NCI-H1092 treated with DMSO at 0.1 percent for 48 hours (cell line): ENCODE data around the gene MYZAP.
A peak's percentile ranks its signal among the peaks of the same experiment; 100 is the strongest.

ENCODE experiments used
- DNase-seq: peaks from one replicate; lab custom pipeline; 2025; lab: John Stamatoyannopoulos, UW

MYZAP gene

GRCh38 chr15:57662091-57662744, 70.5 kb downstream of the MYZAP start:
- no peak for DNase-seq

- no peak for DNase-seq
Measured at GRCh38 chr15:57662802-57663201, 71.1 kb downstream of the MYZAP start.

GRCh38 chr15:57663262-57663661, 71.6 kb downstream of the MYZAP start:
- DNase-seq, result no peak

GRCh38 chr15:57665194-57665593, 73.5 kb downstream of the MYZAP start:
- DNase-seq, result no peak

GRCh38 chr15:57665939-57666338, 74.2 kb downstream of the MYZAP start:
- no peak for DNase-seq

GRCh38 chr15:57667171-57667849, 75.6 kb downstream of the MYZAP start:
- DNase-seq, result peak; percentile 21

- DNase-seq, result no peak
Measured at GRCh38 chr15:57668016-57668415, 76.3 kb downstream of the MYZAP start.

- DNase-seq, result no peak
Measured at GRCh38 chr15:57671636-57672035, 79.9 kb downstream of the MYZAP start.

- no peak for DNase-seq
Measured at GRCh38 chr15:57675481-57676181, 83.9 kb downstream of the MYZAP start.

- no peak for DNase-seq
Measured at GRCh38 chr15:57676585-57676984, 84.9 kb downstream of the MYZAP start.

GRCh38 chr15:57677204-57677603, 85.5 kb downstream of the MYZAP start:
- no peak for DNase-seq

GRCh38 chr15:57680021-57680420, 88.3 kb downstream of the MYZAP start:
- no peak for DNase-seq

- no peak for DNase-seq
Measured at GRCh38 chr15:57681011-57681410, 89.3 kb downstream of the MYZAP start.

GRCh38 chr15:57683481-57683880, 91.8 kb downstream of the MYZAP start:
- DNase-seq, result no peak

- DNase-seq, result peak; percentile 3
Measured at GRCh38 chr15:57684491-57685151, 92.9 kb downstream of the MYZAP start.

- no peak for DNase-seq
Measured at GRCh38 chr15:57685306-57686095, 93.8 kb downstream of the MYZAP start.

GRCh38 chr15:57686657-57687056, 95.0 kb downstream of the MYZAP start:
- no peak for DNase-seq

GRCh38 chr15:57690341-57690966, 98.8 kb downstream of the MYZAP start:
- no peak for DNase-seq

GRCh38 chr15:57691082-57691481, 99.4 kb downstream of the MYZAP start:
- no peak for DNase-seq

- DNase-seq, result no peak
Measured at GRCh38 chr15:57692709-57693108, 101.0 kb downstream of the MYZAP start.

- no peak for DNase-seq
Measured at GRCh38 chr15:57694279-57694678, 102.6 kb downstream of the MYZAP start.
